WTC11 (cell line): ENCODE data around the gene POMT2.

Experiments used
- E2F1 ChIP-seq: sonication (generic); formaldehyde crosslinking; IDR thresholded peaks from 2 replicates; pipeline ENCODE4 v1.8.0; 2022; ENCODE audit warnings: mild to moderate bottlenecking, missing genetic modification reagents
- ESRRA ChIP-seq: sonication (generic); formaldehyde crosslinking; IDR thresholded peaks from 2 replicates; pipeline ENCODE4 v1.8.1; 2022; ENCODE audit warnings: mild to moderate bottlenecking, missing genetic modification reagents, borderline replicate concordance
- SP1 ChIP-seq: sonication (generic); formaldehyde crosslinking; conservative IDR thresholded peaks from 2 replicates; pipeline ENCODE4 v1.8.1; 2022; ENCODE audit warnings: missing genetic modification reagents
- ZNF138 ChIP-seq: sonication (generic); formaldehyde crosslinking; conservative IDR thresholded peaks from 2 replicates; pipeline ENCODE4 v1.8.1; 2022; ENCODE audit warnings: mild to moderate bottlenecking, moderate library complexity, missing genetic modification reagents
- ZNF232 ChIP-seq: sonication (generic); formaldehyde crosslinking; IDR thresholded peaks from 2 replicates; pipeline ENCODE4 v1.8.0; 2022; ENCODE audit warnings: mild to moderate bottlenecking, missing genetic modification reagents
- TF ChIP-seq, protein P1 (sequence below): fragments of 200-600 bp; IDR thresholded peaks from 2 replicates; pipeline ENCODE4 v1.8.0; 2022; ENCODE audit warnings: antibody characterized with exemption

- TF ChIP-seq SP1 (CRISPR knock-in tag) (no peak), ZNF232 (no peak), E2F1 (CRISPR knock-in tag) (no peak), ESRRA (CRISPR knock-in tag) (no peak), ZNF138 (CRISPR knock-in tag) (no peak)
- TF ChIP-seq, protein P1, sequence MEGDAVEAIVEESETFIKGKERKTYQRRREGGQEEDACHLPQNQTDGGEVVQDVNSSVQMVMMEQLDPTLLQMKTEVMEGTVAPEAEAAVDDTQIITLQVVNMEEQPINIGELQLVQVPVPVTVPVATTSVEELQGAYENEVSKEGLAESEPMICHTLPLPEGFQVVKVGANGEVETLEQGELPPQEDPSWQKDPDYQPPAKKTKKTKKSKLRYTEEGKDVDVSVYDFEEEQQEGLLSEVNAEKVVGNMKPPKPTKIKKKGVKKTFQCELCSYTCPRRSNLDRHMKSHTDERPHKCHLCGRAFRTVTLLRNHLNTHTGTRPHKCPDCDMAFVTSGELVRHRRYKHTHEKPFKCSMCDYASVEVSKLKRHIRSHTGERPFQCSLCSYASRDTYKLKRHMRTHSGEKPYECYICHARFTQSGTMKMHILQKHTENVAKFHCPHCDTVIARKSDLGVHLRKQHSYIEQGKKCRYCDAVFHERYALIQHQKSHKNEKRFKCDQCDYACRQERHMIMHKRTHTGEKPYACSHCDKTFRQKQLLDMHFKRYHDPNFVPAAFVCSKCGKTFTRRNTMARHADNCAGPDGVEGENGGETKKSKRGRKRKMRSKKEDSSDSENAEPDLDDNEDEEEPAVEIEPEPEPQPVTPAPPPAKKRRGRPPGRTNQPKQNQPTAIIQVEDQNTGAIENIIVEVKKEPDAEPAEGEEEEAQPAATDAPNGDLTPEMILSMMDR, result no peak
Observed at GRCh38 chr14:77337880-77338279, 17.2 kb upstream of the POMT2 start.
